Activated CD4-positive, alpha-beta memory T cell treated with anti-CD3 and anti-CD28 coated beads for 36 hours (primary cell): ENCODE results near the gene ARHGEF12. TPM values are rescaled to one million over a fixed set of nuclear protein-coding genes. Genes with fewer than 3 reads are reported as not detected.
A peak's percentile ranks its signal among the peaks of the same experiment; 100 is the strongest.

Source experiments
- CTCF ChIA-PET: fragments of 350-600 bp; sonication (Branson Sonifier 250); formaldehyde crosslinking; loops from one replicate; lab custom pipeline; 2021; ENCODE audit warnings: antibody characterized with exemption, inconsistent platforms; lab: Charles Lee
- POLR2A ChIA-PET: fragments of 350-600 bp; sonication (Branson Sonifier 250); formaldehyde crosslinking; loops from one replicate; lab custom pipeline; 2021; ENCODE audit warnings: antibody characterized with exemption; lab: Charles Lee
- DNase-seq: peaks from one replicate; pipeline ENCODE4 v3.0.0-alpha.2; 2020
- H3K27ac Mint-ChIP-seq: one replicate; pipeline ENCODE4 v1.8.0; 2021; ENCODE audit warnings: mixed read lengths
- H3K27me3 Mint-ChIP-seq: one replicate; pipeline ENCODE4 v1.8.0; 2021; ENCODE audit warnings: mixed read lengths
- H3K36me3 Mint-ChIP-seq: one replicate; pipeline ENCODE4 v1.8.0; 2021; ENCODE audit warnings: mixed read lengths
- H3K4me1 Mint-ChIP-seq: one replicate; pipeline ENCODE4 v1.8.0; 2021; ENCODE audit warnings: low read depth, mixed read lengths
- H3K4me3 Mint-ChIP-seq: one replicate; pipeline ENCODE4 v1.8.0; 2021; ENCODE audit warnings: mild to moderate bottlenecking, mixed read lengths
- H3K9me3 Mint-ChIP-seq: one replicate; pipeline ENCODE4 v1.8.0; 2021; ENCODE audit warnings: mixed read lengths
- intact Hi-C: fragments of 100-400 bp; cut with micrococcal nuclease; formaldehyde crosslinking; loops from one replicate; pipeline ENCODE4 v1.15.1; 2023
- total RNA-seq, 2 experiments: library from RNA; stranded (reverse); gene quantifications; one replicate each; pipeline ENCODE4 v1.2.3, GENCODE V29; 2021

Gene ARHGEF12
- total RNA-seq, 2 experiments from 2014 or later: 16.4 to 16.9 TPM

DNA sequence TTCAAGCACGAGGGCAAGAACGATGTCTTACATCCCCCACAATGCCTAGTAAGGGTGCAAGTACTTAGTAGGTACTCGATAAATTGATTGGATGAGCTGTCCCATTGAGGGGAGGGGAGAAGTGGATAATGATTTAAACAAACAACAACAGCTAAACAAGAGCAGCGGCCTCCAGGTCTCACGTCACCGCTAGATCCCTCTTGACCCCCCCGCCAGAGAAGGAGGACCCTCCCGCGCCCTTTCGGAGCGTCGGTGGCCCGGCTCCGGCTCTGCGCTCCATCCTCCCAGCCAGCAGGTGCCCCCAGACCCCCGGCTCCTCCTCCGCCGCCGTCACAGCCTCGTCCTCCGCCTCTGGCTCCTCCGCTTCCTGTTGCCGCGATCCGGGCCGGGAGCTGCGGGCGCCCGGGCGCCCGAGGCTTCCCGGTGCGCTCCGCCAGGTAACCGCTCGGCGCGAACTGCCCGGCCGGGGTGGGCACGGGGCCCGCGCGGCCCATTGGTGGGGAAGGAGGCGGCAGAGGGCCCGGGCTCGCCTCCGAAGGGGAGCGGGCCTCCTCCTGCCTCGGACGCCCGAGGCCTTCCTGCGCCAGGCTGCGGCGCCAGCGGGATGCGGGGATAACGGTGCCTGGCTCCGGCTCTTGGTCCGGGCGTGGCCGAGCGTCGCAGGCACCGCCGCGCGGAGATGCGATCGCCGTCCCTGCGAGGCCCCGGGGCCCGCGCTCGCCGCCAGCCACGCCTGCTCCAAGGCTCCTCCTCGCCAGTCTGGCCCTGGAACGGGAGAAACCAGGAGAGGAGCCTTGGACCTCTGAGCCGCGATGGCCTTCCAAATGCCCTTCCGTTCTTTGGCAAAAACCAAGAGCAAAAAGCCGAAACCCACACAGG is 11.0 kb upstream of the ARHGEF12 start, which contains the start of gene TLCD5:
Gene TLCD5 (plus strand): TSS at position 368 of the 879 bp plus-strand sequence. CDS start 2,143 bp downstream, outside the sequence.
- peak within 1 kb of the TSS; percentile 68 for H3K4me3 Mint-ChIP-seq
- no peak within 1 kb of the TSS for H3K27ac Mint-ChIP-seq
- POLR2A ChIA-PET: no interaction called here
- peaks cover 35% of the 10 kb centered on the region for H3K27me3 Mint-ChIP-seq
- peaks cover 19% of the 10 kb centered on the region for H3K4me1 Mint-ChIP-seq
- intact Hi-C loops: no loop called here
- CTCF ChIA-PET: interaction anchor here (1.0 kb wide), 1 partner anchor 22 kb away, joined by 6 read pairs; no protein-coding TSS in a partner anchor
- H3K36me3 Mint-ChIP-seq: no peaks in the 10 kb centered on the region
- peak; percentile 66 for DNase-seq
- no peaks in the 10 kb centered on the region for H3K9me3 Mint-ChIP-seq

DNA sequence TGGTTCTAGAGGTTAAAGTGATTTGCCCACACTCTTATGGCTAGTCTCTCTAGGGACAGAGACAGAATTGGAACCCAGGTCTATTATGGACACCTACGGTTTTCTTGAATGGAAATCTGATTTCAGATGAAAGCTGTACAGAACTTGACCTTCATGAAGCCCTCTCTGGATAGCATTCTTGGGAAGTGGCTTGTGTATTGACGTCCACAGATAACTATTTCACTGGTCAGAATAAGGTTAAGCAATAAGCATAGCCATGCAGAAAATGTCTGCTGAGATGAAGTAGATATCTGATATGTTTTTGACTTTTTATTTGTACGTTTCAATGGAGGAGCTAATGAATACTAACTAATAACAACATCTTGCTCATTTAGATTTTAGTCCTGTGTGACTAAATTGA is 10.0 kb upstream of the ARHGEF12 start:
- DNase-seq: no peak
- H3K4me3 Mint-ChIP-seq: peak overlapping the region; percentile 68
- POLR2A ChIA-PET: no interaction called here
- peaks cover 19% of the 10 kb centered on the region for H3K4me1 Mint-ChIP-seq
- peaks cover 38% of the 10 kb centered on the region for H3K27me3 Mint-ChIP-seq
- CTCF ChIA-PET: interaction anchor here (1.0 to 1.2 kb wide), 2 partner anchors 9 to 13 kb away, joined by 5 read pairs; no protein-coding TSS in a partner anchor
- H3K9me3 Mint-ChIP-seq: no peaks in the 10 kb centered on the region
- intact Hi-C loops: no loop called here
- H3K27ac Mint-ChIP-seq: no peak overlapping the region
- no peaks in the 10 kb centered on the region for H3K36me3 Mint-ChIP-seq

- CTCF ChIA-PET: interaction anchor here (1.0 to 1.2 kb wide), 2 partner anchors 8 to 13 kb away, joined by 5 read pairs; no protein-coding TSS in a partner anchor
These were observed 9.3 kb upstream of the ARHGEF12 start for GRCh38 chr11:120326845-120327281.

DNA sequence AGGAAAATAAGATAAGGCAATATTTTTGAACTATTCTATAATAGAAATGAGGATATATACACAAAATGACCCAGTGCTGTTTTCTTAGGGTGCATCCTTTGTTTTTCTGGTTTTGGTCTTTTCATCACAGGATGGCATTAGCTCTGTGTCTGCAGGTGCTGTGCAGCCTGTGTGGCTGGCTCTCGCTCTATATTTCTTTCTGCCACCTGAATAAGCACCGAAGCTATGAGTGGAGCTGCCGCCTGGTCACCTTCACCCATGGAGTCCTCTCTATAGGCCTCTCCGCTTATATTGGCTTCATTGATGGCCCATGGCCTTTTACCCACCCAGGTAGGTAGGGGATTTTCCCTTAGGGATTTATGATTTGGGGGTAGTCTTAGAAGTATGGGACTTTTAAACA is 8.9 kb upstream of the ARHGEF12 start:
- Mint-ChIP-seq H3K9me3 (no peaks in the 10 kb centered on the region), H3K27me3 (peaks cover 37% of the 10 kb centered on the region), H3K4me3 (no peak overlapping the region), H3K4me1 (peaks cover 19% of the 10 kb centered on the region), H3K27ac (no peak overlapping the region), H3K36me3 (no peaks in the 10 kb centered on the region)
- ChIA-PET CTCF (interaction anchor here (1.2 kb wide), 1 partner anchor 12 kb away, joined by 5 read pairs; no protein-coding TSS in a partner anchor), POLR2A (no interaction called here)
- intact Hi-C loops: no loop called here
- DNase-seq: no peak

More at GRCh38 chr11:120326845-120327281, 9.3 kb upstream of the ARHGEF12 start:
- H3K36me3 Mint-ChIP-seq: no peaks in the 10 kb centered on the region
- no peaks in the 10 kb centered on the region for H3K9me3 Mint-ChIP-seq
- H3K4me3 Mint-ChIP-seq: no peak overlapping the region
- intact Hi-C loops: no loop called here
- H3K27me3 Mint-ChIP-seq: peaks cover 40% of the 10 kb centered on the region
- no peak for DNase-seq
- peaks cover 19% of the 10 kb centered on the region for H3K4me1 Mint-ChIP-seq
- H3K27ac Mint-ChIP-seq: no peak overlapping the region
- POLR2A ChIA-PET: no interaction called here

DNA sequence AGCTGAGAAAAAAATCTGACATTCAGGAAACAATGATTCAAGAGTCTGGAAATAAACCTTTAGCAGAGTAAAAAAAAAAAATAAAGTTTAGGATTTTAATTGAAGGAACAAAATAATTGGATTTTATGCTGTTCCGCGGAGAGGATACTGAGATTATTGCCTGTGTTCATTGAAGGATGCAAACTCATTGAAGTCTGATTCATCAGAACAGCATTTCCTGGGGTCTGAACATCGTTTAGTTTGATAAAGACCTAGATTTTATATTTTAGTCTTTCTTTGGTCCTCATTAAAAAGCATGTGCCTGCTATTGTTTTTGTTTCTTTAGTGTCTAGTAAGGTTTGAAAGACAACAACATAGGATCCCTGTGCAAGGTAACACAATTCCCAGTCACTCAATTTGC is 6.7 kb upstream of the ARHGEF12 start:
- no peak for DNase-seq
- H3K27me3 Mint-ChIP-seq: peaks cover 28% of the 10 kb centered on the region
- H3K27ac Mint-ChIP-seq: no peak overlapping the region
- H3K9me3 Mint-ChIP-seq: no peaks in the 10 kb centered on the region
- H3K4me3 Mint-ChIP-seq: no peak overlapping the region
- no peaks in the 10 kb centered on the region for H3K36me3 Mint-ChIP-seq
- CTCF ChIA-PET: no interaction called here
- intact Hi-C loops: no loop called here
- POLR2A ChIA-PET: no interaction called here
- H3K4me1 Mint-ChIP-seq: peaks cover 19% of the 10 kb centered on the region

DNA sequence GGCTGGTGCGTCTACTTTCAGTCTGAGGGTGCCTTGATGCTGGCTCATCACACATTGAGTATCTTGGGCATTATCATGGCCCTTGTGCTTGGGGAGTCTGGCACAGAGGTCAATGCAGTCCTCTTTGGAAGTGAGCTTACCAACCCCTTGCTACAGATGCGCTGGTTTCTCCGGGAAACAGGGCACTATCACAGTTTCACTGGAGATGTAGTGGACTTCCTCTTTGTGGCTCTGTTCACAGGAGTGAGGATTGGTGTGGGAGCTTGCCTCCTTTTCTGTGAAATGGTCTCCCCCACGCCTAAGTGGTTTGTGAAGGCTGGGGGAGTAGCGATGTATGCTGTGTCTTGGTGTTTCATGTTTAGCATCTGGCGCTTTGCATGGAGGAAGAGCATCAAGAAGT is 6.2 kb upstream of the ARHGEF12 start:
- no peak overlapping the region for H3K4me3 Mint-ChIP-seq
- no peaks in the 10 kb centered on the region for H3K9me3 Mint-ChIP-seq
- no peak overlapping the region for H3K27ac Mint-ChIP-seq
- intact Hi-C loops: loop anchor here (10.0 kb wide), 3 partner anchors 175 to 865 kb away; no protein-coding TSS in a partner anchor
- POLR2A ChIA-PET: no interaction called here
- H3K27me3 Mint-ChIP-seq: peaks cover 26% of the 10 kb centered on the region
- no peak for DNase-seq
- H3K4me1 Mint-ChIP-seq: peaks cover 18% of the 10 kb centered on the region
- CTCF ChIA-PET: no interaction called here
- no peaks in the 10 kb centered on the region for H3K36me3 Mint-ChIP-seq

DNA sequence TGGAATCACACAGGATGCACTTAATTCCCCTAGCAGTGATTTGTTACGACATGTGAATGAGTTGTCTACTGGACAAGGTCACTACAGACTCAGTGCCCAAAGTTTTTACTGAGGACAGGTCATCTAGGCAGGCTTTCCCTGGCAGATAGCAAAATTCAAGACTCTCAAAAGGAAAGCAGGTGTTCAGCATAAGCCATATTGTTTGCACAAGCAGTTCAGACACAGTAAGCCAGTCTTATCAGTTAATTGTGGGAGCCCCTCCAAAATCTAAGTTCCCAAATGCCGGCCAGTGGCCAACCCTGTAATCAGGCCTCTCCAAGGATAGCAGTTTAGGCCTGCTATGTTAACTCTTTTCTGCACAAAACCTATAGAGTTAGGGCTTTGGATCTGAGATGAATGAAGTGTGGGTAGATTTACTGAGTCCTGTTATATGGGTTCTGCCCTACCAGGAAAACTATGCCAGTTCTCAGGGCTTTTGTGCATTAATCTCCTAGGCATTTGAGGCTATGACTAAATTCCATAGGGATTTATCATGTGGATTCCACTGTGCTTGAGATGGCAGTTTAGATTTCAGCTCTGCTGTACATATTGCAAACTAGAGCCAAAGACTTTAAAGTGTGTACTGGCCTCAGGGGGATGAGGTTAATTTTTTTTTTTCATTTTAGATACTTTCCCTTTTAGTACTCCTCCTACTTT is 4.8 kb upstream of the ARHGEF12 start:
- Mint-ChIP-seq H3K9me3 (no peaks in the 10 kb centered on the region), H3K4me1 (peaks cover 12% of the 10 kb centered on the region), H3K27me3 (peaks cover 18% of the 10 kb centered on the region), H3K36me3 (no peaks in the 10 kb centered on the region), H3K4me3 (no peak overlapping the region), H3K27ac (no peak overlapping the region)
- intact Hi-C loops: loop anchor here (10.0 kb wide), 3 partner anchors 173 to 863 kb away; no protein-coding TSS in a partner anchor
- ChIA-PET CTCF (interaction anchor here (1.8 kb wide), 1 partner anchor 354 kb away, joined by 7 read pairs; no protein-coding TSS in a partner anchor), POLR2A (no interaction called here)
- no peak for DNase-seq

- Mint-ChIP-seq H3K27ac (no peak overlapping the region), H3K4me1 (peaks cover 16% of the 10 kb centered on the region), H3K27me3 (peaks cover 24% of the 10 kb centered on the region), H3K36me3 (peaks cover 6% of the 10 kb centered on the region), H3K4me3 (no peak overlapping the region), H3K9me3 (no peaks in the 10 kb centered on the region)
- POLR2A ChIA-PET: no interaction called here
- no peak for DNase-seq
- intact Hi-C loops: loop anchor here (10.0 kb wide), 3 partner anchors 172 to 862 kb away; no protein-coding TSS in a partner anchor
- CTCF ChIA-PET: interaction anchor here (1.8 to 2.2 kb wide), 2 partner anchors 84 to 352 kb away, joined by 4 to 7 read pairs; no protein-coding TSS in a partner anchor
These were observed 3.1 kb upstream of the ARHGEF12 start for GRCh38 chr11:120332822-120333716.

DNA sequence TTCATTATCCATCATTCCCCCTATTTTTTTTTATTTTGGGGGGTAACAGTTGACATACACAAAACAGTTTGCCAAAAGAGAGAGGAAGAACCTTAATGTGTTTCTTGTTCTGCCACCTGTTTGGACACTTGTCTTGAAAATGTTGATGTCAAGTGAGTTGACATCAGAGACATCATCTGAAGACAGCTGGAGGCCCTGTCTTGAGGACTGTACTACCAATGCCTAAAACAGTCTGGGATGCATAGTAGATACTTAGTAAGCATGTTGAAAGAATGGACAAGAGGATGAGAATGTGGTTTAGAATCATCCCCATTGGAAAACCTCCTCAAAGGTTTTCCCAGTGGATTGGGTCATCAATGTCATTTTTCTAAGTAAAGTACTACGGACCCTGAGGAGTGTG is 2.4 kb upstream of the ARHGEF12 start:
- intact Hi-C loops: loop anchor here (10.0 kb wide), 3 partner anchors 171 to 861 kb away; no protein-coding TSS in a partner anchor
- H3K36me3 Mint-ChIP-seq: peaks cover 6% of the 10 kb centered on the region
- no peaks in the 10 kb centered on the region for H3K9me3 Mint-ChIP-seq
- H3K27me3 Mint-ChIP-seq: peaks cover 29% of the 10 kb centered on the region
- no peak for DNase-seq
- ChIA-PET POLR2A (no interaction called here), CTCF (interaction anchor here (0.6 to 2.9 kb wide), 6 partner anchors 10 to 1802 kb away, joined by 3 to 31 read pairs (median 8); no protein-coding TSS in a partner anchor)
- no peak overlapping the region for H3K27ac Mint-ChIP-seq
- peaks cover 21% of the 10 kb centered on the region for H3K4me1 Mint-ChIP-seq
- H3K4me3 Mint-ChIP-seq: no peak overlapping the region

DNA sequence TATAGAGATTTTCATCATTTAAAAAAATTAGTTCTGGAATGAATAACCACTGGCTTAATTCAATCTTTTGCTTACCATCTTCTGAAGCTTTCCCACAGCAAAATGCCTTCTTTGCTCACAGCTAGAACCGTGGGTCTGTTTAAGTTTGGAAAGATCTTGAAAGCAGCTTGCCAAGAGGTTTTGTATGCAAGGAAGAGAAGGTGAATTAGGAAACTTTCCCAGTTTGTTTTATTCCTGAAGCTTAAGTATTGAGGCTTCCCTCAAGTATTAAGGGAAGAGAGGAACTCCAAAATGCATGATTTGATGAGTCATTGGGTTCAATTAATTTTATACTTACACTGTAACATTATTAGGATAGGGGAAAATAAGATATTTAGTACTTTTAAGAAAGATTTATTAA is 1.9 kb upstream of the ARHGEF12 start:
- DNase-seq: no peak
- H3K27me3 Mint-ChIP-seq: peaks cover 30% of the 10 kb centered on the region
- H3K4me1 Mint-ChIP-seq: peaks cover 21% of the 10 kb centered on the region
- intact Hi-C loops: loop anchor here (10.0 kb wide), 3 partner anchors 170 to 860 kb away; no protein-coding TSS in a partner anchor
- peaks cover 6% of the 10 kb centered on the region for H3K36me3 Mint-ChIP-seq
- H3K4me3 Mint-ChIP-seq: no peak overlapping the region
- CTCF ChIA-PET: interaction anchor here (0.6 to 2.9 kb wide), 12 partner anchors 11 to 1801 kb away, joined by 3 to 31 read pairs (median 4); no protein-coding TSS in a partner anchor
- no peak overlapping the region for H3K27ac Mint-ChIP-seq
- POLR2A ChIA-PET: no interaction called here
- no peaks in the 10 kb centered on the region for H3K9me3 Mint-ChIP-seq
